ENCODE data around the gene PLS3.

DNA sequence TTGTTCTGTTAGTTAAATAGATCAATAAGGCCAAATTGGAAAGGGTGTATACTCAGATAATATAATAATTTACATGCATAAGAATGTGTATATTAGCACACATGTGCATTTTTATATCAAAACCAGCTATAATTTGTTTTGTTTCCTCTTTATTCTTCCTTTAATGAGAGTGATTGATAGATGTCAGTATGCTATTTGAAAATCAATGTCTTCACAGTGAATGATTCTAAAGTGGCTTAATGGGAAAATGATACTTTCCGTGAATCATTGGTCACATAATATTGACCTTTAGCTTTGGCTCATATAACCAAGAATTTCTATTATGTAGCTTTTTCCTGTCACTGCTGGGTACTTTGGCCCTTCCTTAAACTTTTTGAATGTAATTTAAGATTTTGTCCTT is 48.6 kb downstream of the PLS3 start:
- TF ChIP-seq RAD21 (IDR thresholded peaks at IDR 0.05; ENCODE audit: low read length) (no peak), POLR2A (IDR thresholded peaks at IDR 0.05; ENCODE audit: low read depth, low read length) (no peak), MAFK (IDR thresholded peaks at IDR 0.05; ENCODE audit: low read depth, low read length) (no peak), RCOR1 (IDR thresholded peaks at IDR 0.05; ENCODE audit: insufficient replicate concordance, low read length) (no peak)
- TF ChIP-seq, protein P1, sequence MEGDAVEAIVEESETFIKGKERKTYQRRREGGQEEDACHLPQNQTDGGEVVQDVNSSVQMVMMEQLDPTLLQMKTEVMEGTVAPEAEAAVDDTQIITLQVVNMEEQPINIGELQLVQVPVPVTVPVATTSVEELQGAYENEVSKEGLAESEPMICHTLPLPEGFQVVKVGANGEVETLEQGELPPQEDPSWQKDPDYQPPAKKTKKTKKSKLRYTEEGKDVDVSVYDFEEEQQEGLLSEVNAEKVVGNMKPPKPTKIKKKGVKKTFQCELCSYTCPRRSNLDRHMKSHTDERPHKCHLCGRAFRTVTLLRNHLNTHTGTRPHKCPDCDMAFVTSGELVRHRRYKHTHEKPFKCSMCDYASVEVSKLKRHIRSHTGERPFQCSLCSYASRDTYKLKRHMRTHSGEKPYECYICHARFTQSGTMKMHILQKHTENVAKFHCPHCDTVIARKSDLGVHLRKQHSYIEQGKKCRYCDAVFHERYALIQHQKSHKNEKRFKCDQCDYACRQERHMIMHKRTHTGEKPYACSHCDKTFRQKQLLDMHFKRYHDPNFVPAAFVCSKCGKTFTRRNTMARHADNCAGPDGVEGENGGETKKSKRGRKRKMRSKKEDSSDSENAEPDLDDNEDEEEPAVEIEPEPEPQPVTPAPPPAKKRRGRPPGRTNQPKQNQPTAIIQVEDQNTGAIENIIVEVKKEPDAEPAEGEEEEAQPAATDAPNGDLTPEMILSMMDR (conservative IDR thresholded peaks at IDR 0.05; ENCODE audit: low read depth, low read length), result no peak

All from IMR-90 (cell line).